Sigmoid colon (tissue), 7 donors: Measurements from ENCODE around the gene CD300C. TPM values are rescaled to one million over a fixed set of nuclear protein-coding genes. Genes with fewer than 3 reads are reported as not detected.
A peak's percentile ranks its signal among the peaks of the same experiment; 100 is the strongest.

ENCODE experiments used
- DNase-seq: peaks from one replicate; pipeline ENCODE4 v3.0.0-alpha.2; 2019
- H3K27ac ChIP-seq, 4 donors: fragments of 200-600 bp; sonication (generic); one replicate each; pipeline ENCODE4 v1.5.1; 2016 to 2019; ENCODE audit warnings: mild to moderate bottlenecking in 1 of 4
- H3K27me3 ChIP-seq, 3 donors: fragments of 200-600 bp; sonication (generic); one replicate each; pipeline ENCODE4 v1.5.1; 2019; ENCODE audit warnings: mild to moderate bottlenecking in 1 of 3
- H3K36me3 ChIP-seq, 4 donors: fragments of 200-600 bp; sonication (generic); one replicate each; pipeline ENCODE4 v1.5.1; 2016 to 2019
- H3K4me1 ChIP-seq, 4 donors: fragments of 200-600 bp; sonication (generic); one replicate each; pipeline ENCODE4 v1.5.1; 2017 to 2019
- H3K4me3 ChIP-seq, 4 donors: fragments of 200-600 bp; sonication (generic); one replicate each; pipeline ENCODE4 v1.5.1; 2017 to 2019; ENCODE audit warnings: mild to moderate bottlenecking in 2 of 4, moderate library complexity in 1 of 4
- H3K9me3 ChIP-seq, 4 donors: fragments of 200-600 bp in 3 of 4; sonication (generic) in 3 of 4; one replicate each; pipeline versions ENCODE4 v1.5.1 to v1.6.1; 2013 to 2019
- EP300 ChIP-seq, 4 donors: sonication (generic); formaldehyde crosslinking; IDR thresholded peaks; one replicate each; pipeline ENCODE4 v1.6.1; 2017; ENCODE audit warnings: antibody characterized with exemption in 4 of 4
- POLR2A ChIP-seq, 2 donors: fragments of 450-650 bp; IDR thresholded peaks; one replicate each; pipeline ENCODE4 v1.6.1; 2016; ENCODE audit warnings: antibody characterized with exemption in 2 of 2, mild to moderate bottlenecking in 2 of 2, moderate library complexity in 2 of 2
- POLR2AphosphoS5 ChIP-seq, 4 donors: sonication (generic); formaldehyde crosslinking; IDR thresholded peaks; one replicate each; pipeline ENCODE4 v1.6.1; 2017; ENCODE audit warnings: antibody characterized with exemption in 4 of 4
- WGBS, 2 donors: extraction: QIAGEN DNeasy Blood & Tissue Kit; methylation state at CpG; one replicate each; pipeline ENCODE4 v1.1.7; 2013; 5-methylcytosine and 5-hydroxymethylcytosine counted together
- intact Hi-C: fragments of 100-400 bp; cut with DNase I; formaldehyde crosslinking; loops from one replicate; pipeline ENCODE4 v1.15.1; 2023
- polyA plus RNA-seq, 3 donors: library from polyadenylated mRNA; stranded (reverse); fragments of 200-250 nt; gene quantifications; one replicate each; pipeline ENCODE4 v1.2.3, GENCODE V29; 2013
- total RNA-seq, 4 donors: library from RNA; depleted of rRNA; stranded (reverse); fragments of >200 nt; gene quantifications; one replicate each; pipeline ENCODE4 v1.1.0, GENCODE V29; 2016
- TF ChIP-seq, protein P1 (sequence below), 4 experiments: fragments of 450-650 bp in 3 of 4; fragments of 200-600 bp in 1 of 4; IDR thresholded peaks; one replicate each; pipeline ENCODE4 v1.5.1; 2016 to 2019; ENCODE audit warnings: antibody characterized with exemption in 4 of 4, mild to moderate bottlenecking in 3 of 4, moderate library complexity in 2 of 4
- donor health status: healthy with polysubstance abuse.
- donor health status: Bipolar disorder and iron deficiency.
- donor health status: healthy.

The CD300C gene
- total and polyA plus RNA-seq, 7 donors = 0.36 to 3.3 (median 1.1) TPM; not detected in 2

DNA sequence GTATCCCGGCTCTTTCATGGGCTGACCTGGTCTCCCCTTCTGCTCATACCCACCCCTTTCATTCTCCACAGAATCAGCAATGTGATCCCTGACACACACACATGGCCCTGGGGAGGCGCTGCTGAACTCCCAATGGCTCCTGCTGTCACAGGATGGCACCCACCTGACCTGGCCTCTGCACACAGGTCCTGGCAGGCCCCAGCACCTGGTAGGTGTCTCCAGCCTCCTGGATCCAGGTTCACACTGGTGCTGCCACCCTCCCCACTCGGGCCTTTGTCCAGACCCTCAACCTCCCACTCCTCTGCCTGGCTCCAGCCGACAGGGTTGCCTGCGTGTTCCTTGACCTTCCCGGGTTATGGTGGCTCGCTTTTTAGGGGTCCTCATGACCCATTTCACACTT is 1.3 kb upstream of the CD300C start:
- Histone ChIP-seq H3K4me1 (no peaks in the 10 kb centered on the region), H3K36me3 (no peaks in the 10 kb centered on the region), H3K9me3 (no peaks in the 10 kb centered on the region), H3K4me3 (no peak overlapping the region), H3K27ac (no peak overlapping the region), H3K27me3 (no peaks in the 10 kb centered on the region)
- DNase-seq = no peak
- WGBS, 2 donors = 89% methylated on average over 7 of the region's 7 CpGs
- TF ChIP-seq, protein P1, sequence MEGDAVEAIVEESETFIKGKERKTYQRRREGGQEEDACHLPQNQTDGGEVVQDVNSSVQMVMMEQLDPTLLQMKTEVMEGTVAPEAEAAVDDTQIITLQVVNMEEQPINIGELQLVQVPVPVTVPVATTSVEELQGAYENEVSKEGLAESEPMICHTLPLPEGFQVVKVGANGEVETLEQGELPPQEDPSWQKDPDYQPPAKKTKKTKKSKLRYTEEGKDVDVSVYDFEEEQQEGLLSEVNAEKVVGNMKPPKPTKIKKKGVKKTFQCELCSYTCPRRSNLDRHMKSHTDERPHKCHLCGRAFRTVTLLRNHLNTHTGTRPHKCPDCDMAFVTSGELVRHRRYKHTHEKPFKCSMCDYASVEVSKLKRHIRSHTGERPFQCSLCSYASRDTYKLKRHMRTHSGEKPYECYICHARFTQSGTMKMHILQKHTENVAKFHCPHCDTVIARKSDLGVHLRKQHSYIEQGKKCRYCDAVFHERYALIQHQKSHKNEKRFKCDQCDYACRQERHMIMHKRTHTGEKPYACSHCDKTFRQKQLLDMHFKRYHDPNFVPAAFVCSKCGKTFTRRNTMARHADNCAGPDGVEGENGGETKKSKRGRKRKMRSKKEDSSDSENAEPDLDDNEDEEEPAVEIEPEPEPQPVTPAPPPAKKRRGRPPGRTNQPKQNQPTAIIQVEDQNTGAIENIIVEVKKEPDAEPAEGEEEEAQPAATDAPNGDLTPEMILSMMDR (IDR thresholded peaks at IDR 0.05) = no peak
- TF ChIP-seq POLR2A (IDR thresholded peaks at IDR 0.05) (no peak), EP300 (IDR thresholded peaks at IDR 0.05) (no peak), POLR2AphosphoS5 (IDR thresholded peaks at IDR 0.05) (no peak)
- intact Hi-C loops = no loop called here

DNA sequence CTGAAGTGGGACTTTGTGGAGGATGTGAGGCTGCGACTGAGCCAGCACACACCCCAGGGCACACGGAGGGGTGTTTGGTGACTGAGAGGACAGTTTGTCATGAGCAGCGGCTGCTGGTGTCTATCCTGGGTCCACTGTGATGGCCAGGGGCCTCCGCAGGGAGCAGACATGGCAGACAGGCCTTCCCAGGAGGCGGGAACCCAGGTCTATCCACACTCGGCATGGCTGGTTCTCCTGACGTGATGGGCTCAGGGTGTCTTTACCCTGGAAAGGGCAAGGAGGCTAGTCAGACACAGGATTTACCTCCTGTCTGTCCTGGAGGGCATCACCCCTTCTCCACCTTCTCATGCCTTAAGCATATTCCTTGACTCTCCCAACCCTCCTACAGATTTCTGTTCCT is 671 bp upstream of the CD300C start:
- Histone ChIP-seq H3K36me3 (no peaks in the 10 kb centered on the region), H3K27me3 (no peaks in the 10 kb centered on the region), H3K9me3 (no peaks in the 10 kb centered on the region), H3K4me1 (no peaks in the 10 kb centered on the region), H3K4me3 (no peak overlapping the region), H3K27ac (no peak overlapping the region)
- no peak for DNase-seq
- TF ChIP-seq POLR2AphosphoS5 (IDR thresholded peaks at IDR 0.05) (no peak), EP300 (IDR thresholded peaks at IDR 0.05) (no peak), POLR2A (IDR thresholded peaks at IDR 0.05) (no peak)
- TF ChIP-seq, protein P1 (IDR thresholded peaks at IDR 0.05) = no peak
- 89% methylated on average over 7 of the region's 7 CpGs for WGBS, 2 donors
- intact Hi-C loops = no loop called here

DNA sequence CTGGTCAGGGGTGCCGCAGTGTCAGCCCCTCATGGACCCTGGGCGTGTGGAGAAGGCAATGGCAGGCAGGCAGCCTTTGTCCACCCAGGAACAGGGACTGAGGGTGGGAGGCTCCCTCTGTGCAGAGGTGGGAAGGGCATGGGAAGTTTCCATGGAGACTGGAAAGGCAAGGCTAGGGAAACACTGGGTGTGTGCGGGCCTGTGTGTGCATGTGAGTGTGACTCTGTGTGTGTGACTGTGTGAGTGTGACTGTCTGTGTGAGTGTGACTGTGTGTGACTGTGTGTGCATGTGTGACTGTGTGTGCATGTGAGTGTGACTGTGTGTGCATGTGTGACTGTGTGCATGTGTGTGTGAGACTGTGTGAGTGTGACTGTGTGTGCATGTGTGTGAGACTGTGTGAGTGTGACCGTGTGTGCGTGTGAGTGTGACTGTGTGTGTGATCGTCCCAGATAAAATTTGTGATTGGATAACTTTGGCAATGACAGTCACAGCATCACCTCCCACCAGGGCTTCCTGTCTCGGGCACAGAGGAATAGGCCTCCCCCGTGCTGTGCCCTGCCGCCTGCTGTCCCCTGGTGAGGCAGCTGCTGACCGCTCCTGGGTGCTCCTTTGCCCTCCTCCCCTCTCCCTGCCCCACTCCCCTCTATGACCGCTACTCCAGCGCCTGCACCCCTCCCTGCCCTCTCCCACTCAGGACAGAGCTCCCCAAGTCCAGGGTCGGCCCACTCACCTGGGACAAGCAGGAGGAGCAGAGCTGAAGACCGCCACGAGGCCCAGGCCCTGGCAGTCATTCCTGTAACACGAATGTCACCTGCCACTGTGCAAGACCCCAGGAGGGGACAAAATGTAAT is 698 bp downstream of the CD300C start:
- Histone ChIP-seq H3K9me3 (no peaks in the 10 kb centered on the region), H3K4me3 (peak overlapping the region in 1 of 4 donors; percentile 20), H3K4me1 (no peaks in the 10 kb centered on the region), H3K36me3 (no peaks in the 10 kb centered on the region), H3K27ac (peak overlapping the region in 1 of 4 donors; percentile 25), H3K27me3 (no peaks in the 10 kb centered on the region)
- no peak for TF ChIP-seq POLR2AphosphoS5 (IDR thresholded peaks at IDR 0.05)
- TF ChIP-seq, protein P1 (IDR thresholded peaks at IDR 0.05) = no peak
- no peak for TF ChIP-seq POLR2A (IDR thresholded peaks at IDR 0.05)
- no peak for TF ChIP-seq EP300 (IDR thresholded peaks at IDR 0.05)
- intact Hi-C loops = no loop called here
- WGBS, 2 donors = 77 to 87% methylated on average over 16 of the region's 16 CpGs
- no peak for DNase-seq

DNA sequence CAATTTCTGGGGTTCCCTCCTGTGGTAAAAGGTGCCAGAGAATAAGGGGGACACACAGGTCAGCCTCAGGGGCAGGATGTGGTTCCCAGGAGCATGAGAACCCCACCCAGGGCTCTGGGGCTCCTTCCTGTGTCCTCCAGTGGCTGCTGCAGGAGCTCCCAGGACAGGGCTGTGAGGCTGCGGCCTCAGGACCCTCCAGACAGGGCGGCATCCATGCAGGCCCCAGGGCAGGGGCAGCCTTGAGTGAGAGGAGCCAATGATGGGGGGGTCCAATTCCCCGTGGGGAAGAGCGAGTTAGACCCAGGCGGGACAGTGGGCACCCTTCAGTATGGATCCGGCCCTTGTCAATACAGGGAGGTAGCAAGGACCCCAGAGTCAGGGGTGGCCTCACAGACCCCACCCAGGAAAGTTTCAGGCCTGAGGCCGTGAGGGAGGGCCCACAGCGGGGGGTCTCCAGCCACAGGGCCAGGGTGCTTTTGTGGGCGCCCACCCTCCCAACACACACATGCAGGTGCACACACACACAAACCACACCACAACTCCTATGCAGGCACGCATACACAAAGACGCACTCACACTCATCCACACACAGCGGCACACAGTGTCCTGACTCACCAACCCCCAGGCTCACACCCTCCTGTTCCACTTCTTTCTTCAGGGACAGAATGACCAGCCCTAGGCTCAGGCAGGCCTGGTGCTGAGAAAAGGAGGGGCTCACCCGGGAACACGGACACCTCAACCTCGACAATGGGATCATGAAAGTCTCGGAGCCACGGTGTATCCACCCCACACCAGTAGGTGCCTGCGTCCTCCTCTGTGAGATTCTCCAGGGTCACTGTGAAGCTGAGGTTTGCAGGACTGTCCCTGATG is 1.8 kb downstream of the CD300C start:
- 86 to 89% methylated on average over 18 of the region's 18 CpGs for WGBS, 2 donors
- Histone ChIP-seq H3K27ac (no peak overlapping the region), H3K4me1 (no peaks in the 10 kb centered on the region), H3K36me3 (no peaks in the 10 kb centered on the region), H3K9me3 (no peaks in the 10 kb centered on the region), H3K27me3 (no peaks in the 10 kb centered on the region), H3K4me3 (no peak overlapping the region)
- intact Hi-C loops = no loop called here
- no peak for TF ChIP-seq POLR2A (IDR thresholded peaks at IDR 0.05)
- TF ChIP-seq, protein P1 (IDR thresholded peaks at IDR 0.05) = no peak
- TF ChIP-seq POLR2AphosphoS5 (IDR thresholded peaks at IDR 0.05) = no peak
- no peak for TF ChIP-seq EP300 (IDR thresholded peaks at IDR 0.05)
- no peak for DNase-seq
